ENCODE measurements around the gene PNPO.

DNA sequence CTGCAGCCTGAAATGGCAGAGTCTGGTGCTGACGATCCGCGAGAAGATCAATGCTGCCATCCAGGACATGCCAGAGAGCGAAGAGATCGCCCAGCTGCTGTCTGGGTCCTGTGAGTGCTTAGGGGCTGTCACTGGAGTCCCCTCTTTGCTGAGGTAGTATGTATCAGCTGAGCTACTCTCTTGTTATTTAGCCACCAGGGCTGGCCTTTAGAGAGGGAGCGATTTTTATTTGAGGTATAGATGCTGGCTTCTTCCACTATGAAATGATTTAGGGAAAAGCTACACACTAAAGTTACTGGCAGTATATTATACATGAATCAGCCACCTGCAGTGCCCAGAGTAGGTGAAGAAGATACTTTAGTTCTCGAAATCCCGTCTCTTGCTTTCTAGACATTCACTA lies 32.2 kb downstream of the PNPO start:
- TF ChIP-seq CTCF (IDR thresholded peaks at IDR 0.05) (no peak), POLR2AphosphoS5 (IDR thresholded peaks at IDR 0.05) (no peak), POLR2A (IDR thresholded peaks at IDR 0.05) (no peak), EP300 (IDR thresholded peaks at IDR 0.05) (no peak)
